HG03378 (cell line): ENCODE results near the gene CPB1.
A peak's percentile ranks its signal among the peaks of the same experiment; 100 is the strongest.

Experiments
- ATAC-seq: cut with Tn5 transposase; IDR thresholded peaks from one replicate; pipeline ENCODE4 v1.9.1; 2021; ENCODE audit warnings: mild to moderate bottlenecking, moderate library complexity; ENCODE audit not compliant: unreplicated experiment

Gene CPB1

GRCh38 chr3:148828136-148828690 is 602 bp downstream of the CPB1 start:
- no peak for ATAC-seq

- no peak for ATAC-seq
Observed at GRCh38 chr3:148829926-148830325, 2.3 kb downstream of the CPB1 start.

GRCh38 chr3:148833223-148833622 is 5.6 kb downstream of the CPB1 start:
- ATAC-seq = no peak

- ATAC-seq = no peak
Observed at GRCh38 chr3:148839805-148840204, 12.2 kb downstream of the CPB1 start.

- ATAC-seq = no peak
Observed at GRCh38 chr3:148840451-148840850, 12.8 kb downstream of the CPB1 start.

GRCh38 chr3:148845756-148846395 is 18.3 kb downstream of the CPB1 start:
- ATAC-seq = no peak

- no peak for ATAC-seq
Observed at GRCh38 chr3:148847351-148847750, 19.7 kb downstream of the CPB1 start.

- ATAC-seq = no peak
Observed at GRCh38 chr3:148848410-148848809, 20.8 kb downstream of the CPB1 start.

GRCh38 chr3:148852271-148852992 is 24.8 kb downstream of the CPB1 start:
- ATAC-seq = no peak

GRCh38 chr3:148853076-148853475 is 25.5 kb downstream of the CPB1 start:
- ATAC-seq = no peak

GRCh38 chr3:148854061-148854460 is 26.4 kb downstream of the CPB1 start:
- no peak for ATAC-seq

GRCh38 chr3:148856384-148856783 is 28.8 kb downstream of the CPB1 start:
- ATAC-seq = no peak

- no peak for ATAC-seq
Observed at GRCh38 chr3:148857316-148857715, 29.7 kb downstream of the CPB1 start.

GRCh38 chr3:148861277-148861869 is 33.8 kb downstream of the CPB1 start:
- ATAC-seq = peak; percentile 91

- ATAC-seq = no peak
Observed at GRCh38 chr3:148863297-148863696, 35.7 kb downstream of the CPB1 start.

- no peak for ATAC-seq
Observed at GRCh38 chr3:148863814-148864213, 36.2 kb downstream of the CPB1 start.

GRCh38 chr3:148865049-148865448 is 37.4 kb downstream of the CPB1 start, which contains the start of gene CPA3:
CPA3 (plus strand) TSS chr3:148865296; CDS start chr3:148865308, 12 bp downstream.
- ATAC-seq = no peak

GRCh38 chr3:148866261-148866660 is 38.6 kb downstream of the CPB1 start:
- ATAC-seq = no peak

GRCh38 chr3:148873270-148873927 is 45.8 kb downstream of the CPB1 start:
- no peak for ATAC-seq

GRCh38 chr3:148873977-148874376 is 46.4 kb downstream of the CPB1 start:
- no peak for ATAC-seq

- ATAC-seq = no peak
Observed at GRCh38 chr3:148878095-148878494, 50.5 kb downstream of the CPB1 start.
